Endodermal cell (in vitro differentiated cells): ENCODE measurements around the gene SIK2. TPM values are rescaled to one million over a fixed set of nuclear protein-coding genes. Genes with fewer than 3 reads are reported as not detected.

Experiments
- DNase-seq: peaks from one replicate; pipeline ENCODE4 v3.0.0-alpha.2; 2017
- H3K27ac ChIP-seq: 2 replicates; pipeline ENCODE4 v1.5.1; 2013; ENCODE audit warnings: mild to moderate bottlenecking, low read depth, low read length, moderate library complexity
- H3K27me3 ChIP-seq: 2 replicates; pipeline ENCODE4 v1.6.1; 2013; ENCODE audit warnings: mild to moderate bottlenecking, low read length, moderate library complexity; ENCODE audit not compliant: insufficient read depth, control insufficient read depth, poor library complexity, severe bottlenecking
- H3K36me3 ChIP-seq: 2 replicates; pipeline ENCODE4 v1.7.0; 2013; ENCODE audit warnings: mild to moderate bottlenecking, low read length, moderate library complexity; ENCODE audit not compliant: control insufficient read depth, insufficient read depth
- H3K4me1 ChIP-seq: one replicate; pipeline ENCODE4 v1.7.0; 2013; ENCODE audit warnings: low read length; ENCODE audit not compliant: control insufficient read depth, insufficient read depth
- H3K4me3 ChIP-seq: 2 replicates; pipeline ENCODE4 v1.5.1; 2013; ENCODE audit warnings: mild to moderate bottlenecking, low read length, moderate library complexity
- H3K9ac ChIP-seq: 2 replicates; pipeline ENCODE4 v1.6.1; 2013; ENCODE audit warnings: mild to moderate bottlenecking, low read length, moderate library complexity; ENCODE audit not compliant: poor library complexity, severe bottlenecking; ENCODE audit errors: extremely low read depth
- H3K9me3 ChIP-seq: 2 replicates; pipeline ENCODE4 v1.6.1; 2013; ENCODE audit warnings: mild to moderate bottlenecking, low read length, moderate library complexity; ENCODE audit not compliant: control insufficient read depth
- H3K27ac Mint-ChIP-seq: 2 replicates; pipeline ENCODE4 v1.8.0; 2020; ENCODE audit warnings: mixed read lengths
- H3K27me3 Mint-ChIP-seq: 2 replicates; pipeline ENCODE4 v1.8.0; 2021; ENCODE audit warnings: mild to moderate bottlenecking, mixed read lengths; ENCODE audit not compliant: insufficient read depth
- H3K36me3 Mint-ChIP-seq: 2 replicates; pipeline ENCODE4 v1.8.0; 2020; ENCODE audit warnings: low read depth, mixed read lengths
- H3K4me1 Mint-ChIP-seq: 2 replicates; pipeline ENCODE4 v1.8.0; 2020; ENCODE audit warnings: mixed read lengths
- H3K4me3 Mint-ChIP-seq: 2 replicates; pipeline ENCODE4 v1.8.0; 2020; ENCODE audit warnings: mild to moderate bottlenecking, moderate library complexity, mixed read lengths
- H3K9me3 Mint-ChIP-seq: 2 replicates; pipeline ENCODE4 v1.8.0; 2020; ENCODE audit warnings: mild to moderate bottlenecking, mixed read lengths
- WGBS, 2 experiments: methylation state at CpG; one replicate each; pipeline versions ENCODE4 v1.1.5 to v1.1.7; 2013; ENCODE audit warnings: missing lambda C conversion rate in 2 of 2, mixed read lengths in 1 of 2; ENCODE audit not compliant: insufficient coverage in 1 of 2, insufficient read length in 1 of 2; 5-methylcytosine and 5-hydroxymethylcytosine counted together
- total RNA-seq, 2 donors: library from RNA; stranded (reverse); fragmentation: NEBNext Ultra II Directional in 1 of 2; extraction: Animal tissue kit (Norgen Biotek cat#: 25700) in 1 of 2; gene quantifications; 2 replicates in 1 of 2; 3 replicates in 1 of 2; pipeline ENCODE4 v1.2.1, GENCODE V29; 2021
- TF ChIP-seq, protein P1 (sequence below): fragments of 200-600 bp; sonication (generic); conservative IDR thresholded peaks from 2 replicates; pipeline ENCODE4 v1.5.0; 2021; ENCODE audit warnings: antibody characterized with exemption, mild to moderate bottlenecking

Gene SIK2
- total RNA-seq, 2 donors from 2014 or later, result 13.2 to 13.4 TPM

DNA sequence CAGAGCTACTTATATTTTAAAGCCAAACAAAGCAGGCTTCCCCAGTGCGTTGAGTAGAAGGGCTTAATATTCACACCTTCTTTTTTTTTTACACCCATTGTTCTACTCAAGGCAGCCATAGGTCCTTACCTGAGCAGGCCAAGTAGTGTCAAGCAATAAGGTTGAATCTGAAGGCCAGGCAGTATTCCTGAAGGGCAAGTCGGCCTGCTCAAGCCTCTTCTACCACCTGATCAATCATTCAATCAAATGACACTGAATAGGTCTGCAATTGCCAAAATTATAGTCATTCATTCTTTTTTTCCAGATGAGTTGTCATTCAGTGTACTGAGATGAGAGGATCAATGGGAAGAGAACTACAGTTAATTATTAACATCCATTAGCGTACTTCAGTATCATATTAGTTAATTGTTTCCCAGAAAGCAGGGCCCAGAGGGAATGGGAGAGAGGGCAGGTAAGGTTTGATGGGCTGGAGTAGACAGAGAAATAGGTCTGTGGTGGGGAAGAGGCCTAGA, 175.9 kb downstream of the SIK2 start:
- no peaks in the 10 kb centered on the region for H3K9me3 ChIP-seq

DNA sequence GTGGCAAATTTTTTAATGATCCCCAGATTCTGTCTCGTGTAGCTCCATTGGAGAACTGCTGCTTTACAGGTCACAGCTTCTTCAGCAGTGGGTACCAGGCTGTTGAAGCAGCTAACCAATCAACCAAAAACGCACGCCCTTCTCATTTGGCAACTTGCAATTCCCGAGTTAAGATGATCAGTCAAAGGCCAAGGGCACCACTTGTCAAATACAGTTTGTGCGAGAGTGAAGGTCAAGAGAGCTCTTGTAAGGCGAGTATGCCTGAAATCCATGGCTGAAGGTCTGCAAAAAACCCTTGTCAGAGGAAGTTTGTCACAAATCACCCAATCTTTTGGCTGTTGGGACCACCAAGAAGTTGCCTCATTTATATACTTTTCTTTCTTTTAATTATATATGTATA, 176.9 kb downstream of the SIK2 start:
- no peak for DNase-seq
- Mint-ChIP-seq H3K9me3 (no peaks in the 10 kb centered on the region), H3K36me3 (no peaks in the 10 kb centered on the region), H3K27ac (peak overlapping the region; percentile 9), H3K27me3 (no peaks in the 10 kb centered on the region), H3K4me3 (no peak overlapping the region), H3K4me1 (peaks cover 34% of the 10 kb centered on the region)
- Histone ChIP-seq H3K27ac (no peak overlapping the region), H3K4me1 (peaks cover 7% of the 10 kb centered on the region), H3K9ac (no peak overlapping the region), H3K4me3 (no peak overlapping the region), H3K36me3 (no peaks in the 10 kb centered on the region), H3K9me3 (no peaks in the 10 kb centered on the region), H3K27me3 (no peaks in the 10 kb centered on the region)
- TF ChIP-seq, protein P1, sequence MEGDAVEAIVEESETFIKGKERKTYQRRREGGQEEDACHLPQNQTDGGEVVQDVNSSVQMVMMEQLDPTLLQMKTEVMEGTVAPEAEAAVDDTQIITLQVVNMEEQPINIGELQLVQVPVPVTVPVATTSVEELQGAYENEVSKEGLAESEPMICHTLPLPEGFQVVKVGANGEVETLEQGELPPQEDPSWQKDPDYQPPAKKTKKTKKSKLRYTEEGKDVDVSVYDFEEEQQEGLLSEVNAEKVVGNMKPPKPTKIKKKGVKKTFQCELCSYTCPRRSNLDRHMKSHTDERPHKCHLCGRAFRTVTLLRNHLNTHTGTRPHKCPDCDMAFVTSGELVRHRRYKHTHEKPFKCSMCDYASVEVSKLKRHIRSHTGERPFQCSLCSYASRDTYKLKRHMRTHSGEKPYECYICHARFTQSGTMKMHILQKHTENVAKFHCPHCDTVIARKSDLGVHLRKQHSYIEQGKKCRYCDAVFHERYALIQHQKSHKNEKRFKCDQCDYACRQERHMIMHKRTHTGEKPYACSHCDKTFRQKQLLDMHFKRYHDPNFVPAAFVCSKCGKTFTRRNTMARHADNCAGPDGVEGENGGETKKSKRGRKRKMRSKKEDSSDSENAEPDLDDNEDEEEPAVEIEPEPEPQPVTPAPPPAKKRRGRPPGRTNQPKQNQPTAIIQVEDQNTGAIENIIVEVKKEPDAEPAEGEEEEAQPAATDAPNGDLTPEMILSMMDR, result no peak
- 90 to 98% methylated on average over 6 of the region's 6 CpGs for WGBS, 2 experiments

More for the DNA sequence above, 175.9 kb downstream of the SIK2 start:
- Histone ChIP-seq H3K4me3 (no peak overlapping the region), H3K27me3 (no peaks in the 10 kb centered on the region), H3K36me3 (no peaks in the 10 kb centered on the region), H3K4me1 (peaks cover 7% of the 10 kb centered on the region), H3K27ac (no peak overlapping the region), H3K9ac (no peak overlapping the region)
- Mint-ChIP-seq H3K36me3 (no peaks in the 10 kb centered on the region), H3K27me3 (no peaks in the 10 kb centered on the region), H3K27ac (peak overlapping the region; percentile 62), H3K9me3 (no peaks in the 10 kb centered on the region), H3K4me1 (peaks cover 31% of the 10 kb centered on the region), H3K4me3 (no peak overlapping the region)
- TF ChIP-seq, protein P1, result no peak
- WGBS, 2 experiments, result 68 to 70% methylated on average over 2 to 3 of the region's 3 CpGs
- no peak for DNase-seq

Other genes starting within 250 kb of the SIK2 start
- under 1 TPM; 0.46 to 0.77 TPM for gene POU2AF1, start 223.2 kb upstream of the SIK2 start, total RNA-seq
- not detected for gene BTG4, start 90.1 kb upstream of the SIK2 start, total RNA-seq
- under 1 TPM in 1 of 2 donors, not detected in 1; 0.89 TPM for gene HOATZ, start 87.7 kb upstream of the SIK2 start, total RNA-seq
- 1 to 10 TPM; 1.1 to 1.5 TPM for gene LAYN, start 61.7 kb upstream of the SIK2 start, total RNA-seq
- 10 to 100 TPM; 70.0 to 89.7 TPM for gene PPP2R1B, start 163.9 kb downstream of the SIK2 start, total RNA-seq